Measurements from ENCODE around the gene ANKRD40CL. TPM values are rescaled to one million over a fixed set of nuclear protein-coding genes. Genes with fewer than 3 reads are reported as not detected.
"Not testable (repeated sequence)": the region's sequence is repeated elsewhere in the genome, so short reads cannot be mapped to it uniquely, and the experiment has no call there.

Gene ANKRD40CL
- polyA plus RNA-seq, 1 donor (not counting 4 experiments of a cell fraction or from before 2014, with no cell fraction given) = not detected

GRCh38 chr17:50728112-50728429 is 39.2 kb downstream of the ANKRD40CL start:
- DNase-seq (ENCODE audit: low read depth, low spot score) = no peak
- Histone ChIP-seq H3K79me2 (ENCODE audit: control insufficient read depth, insufficient read depth, low read length) (peaks cover 99% of the 10 kb centered on the region), H3K4me2 (ENCODE audit: control insufficient read depth, extremely low read depth, insufficient read depth, low read depth, low read length) (no peak overlapping the region), H3K27ac (ENCODE audit: control insufficient read depth, insufficient read depth, low read length) (no peak overlapping the region), H3K9me3 (ENCODE audit: control insufficient read depth, low read depth, low read length) (no peaks in the 10 kb centered on the region), H4K20me1 (ENCODE audit: control insufficient read depth, extremely low read depth, insufficient read depth, low read length) (peaks cover 48% of the 10 kb centered on the region), H2AFZ (ENCODE audit: control insufficient read depth, low read length) (no peak overlapping the region), H3K4me1 (ENCODE audit: control insufficient read depth, extremely low read depth, insufficient read depth, low read length) (peaks cover 8% of the 10 kb centered on the region), H3K4me3 (ENCODE audit: control insufficient read depth in 2 of 3, extremely low read depth in 1 of 3, insufficient read depth in 2 of 3, low read depth in 1 of 3, low read length in 3 of 3) (no peak overlapping the region), H3K36me3 (ENCODE audit: control insufficient read depth in 2 of 2, extremely low read depth in 1 of 2, insufficient read depth in 2 of 2, low read length in 2 of 2) (no peaks in the 10 kb centered on the region), H3K27me3 (ENCODE audit: control insufficient read depth, extremely low read depth, insufficient read depth, low read length) (no peaks in the 10 kb centered on the region), H3K9ac (ENCODE audit: control insufficient read depth, extremely low read depth, insufficient read depth, low read length) (no peak overlapping the region), H3K9me1 (ENCODE audit: control insufficient read depth, extremely low read depth, insufficient read depth, low read length) (no peaks in the 10 kb centered on the region)
- FAIRE-seq = no peak
- no peak for TF ChIP-seq EZH2 (IDR thresholded peaks at IDR 0.05; ENCODE audit: low read length)
- TF ChIP-seq, protein P1, sequence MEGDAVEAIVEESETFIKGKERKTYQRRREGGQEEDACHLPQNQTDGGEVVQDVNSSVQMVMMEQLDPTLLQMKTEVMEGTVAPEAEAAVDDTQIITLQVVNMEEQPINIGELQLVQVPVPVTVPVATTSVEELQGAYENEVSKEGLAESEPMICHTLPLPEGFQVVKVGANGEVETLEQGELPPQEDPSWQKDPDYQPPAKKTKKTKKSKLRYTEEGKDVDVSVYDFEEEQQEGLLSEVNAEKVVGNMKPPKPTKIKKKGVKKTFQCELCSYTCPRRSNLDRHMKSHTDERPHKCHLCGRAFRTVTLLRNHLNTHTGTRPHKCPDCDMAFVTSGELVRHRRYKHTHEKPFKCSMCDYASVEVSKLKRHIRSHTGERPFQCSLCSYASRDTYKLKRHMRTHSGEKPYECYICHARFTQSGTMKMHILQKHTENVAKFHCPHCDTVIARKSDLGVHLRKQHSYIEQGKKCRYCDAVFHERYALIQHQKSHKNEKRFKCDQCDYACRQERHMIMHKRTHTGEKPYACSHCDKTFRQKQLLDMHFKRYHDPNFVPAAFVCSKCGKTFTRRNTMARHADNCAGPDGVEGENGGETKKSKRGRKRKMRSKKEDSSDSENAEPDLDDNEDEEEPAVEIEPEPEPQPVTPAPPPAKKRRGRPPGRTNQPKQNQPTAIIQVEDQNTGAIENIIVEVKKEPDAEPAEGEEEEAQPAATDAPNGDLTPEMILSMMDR (optimal IDR thresholded peaks at IDR 0.05 in 1 of 3, IDR thresholded peaks at IDR 0.05 in 1 of 3, conservative IDR thresholded peaks at IDR 0.05 in 1 of 3; ENCODE audit: extremely low read depth in 1 of 3, insufficient read depth in 2 of 3, low read length in 3 of 3) = no peak
- dilution Hi-C loops (cut with MboI; ENCODE audit: extremely low pct_ligation_motif_present, low sequenced_read_pairs) = no loop called here

GRCh38 chr17:50725769-50726655 is 41.3 kb downstream of the ANKRD40CL start:
- no peaks in the 10 kb centered on the region for H3K9me1 ChIP-seq (ENCODE audit: control insufficient read depth, extremely low read depth, insufficient read depth, low read length)
- H3K27ac ChIP-seq (ENCODE audit: control insufficient read depth, insufficient read depth, low read length) = no peak overlapping the region
- H3K9me3 ChIP-seq (ENCODE audit: control insufficient read depth, low read depth, low read length) = no peaks in the 10 kb centered on the region
- peaks cover 20% of the 10 kb centered on the region for H3K4me1 ChIP-seq (ENCODE audit: control insufficient read depth, extremely low read depth, insufficient read depth, low read length)
- FAIRE-seq (no peak), DNase-seq (ENCODE audit: low read depth, low spot score) (no peak)
- H2AFZ ChIP-seq (ENCODE audit: control insufficient read depth, low read length) = no peak overlapping the region
- no peaks in the 10 kb centered on the region for H3K36me3 ChIP-seq (ENCODE audit: control insufficient read depth in 2 of 2, extremely low read depth in 1 of 2, insufficient read depth in 2 of 2, low read length in 2 of 2)
- TF ChIP-seq, protein P1 (optimal IDR thresholded peaks at IDR 0.05 in 1 of 3, IDR thresholded peaks at IDR 0.05 in 1 of 3, conservative IDR thresholded peaks at IDR 0.05 in 1 of 3; ENCODE audit: extremely low read depth in 1 of 3, insufficient read depth in 2 of 3, low read length in 3 of 3) = no peak
- H3K9ac ChIP-seq (ENCODE audit: control insufficient read depth, extremely low read depth, insufficient read depth, low read length) = no peak overlapping the region
- peaks cover 99% of the 10 kb centered on the region for H3K79me2 ChIP-seq (ENCODE audit: control insufficient read depth, insufficient read depth, low read length)
- dilution Hi-C loops (cut with MboI; ENCODE audit: extremely low pct_ligation_motif_present, low sequenced_read_pairs) = no loop called here
- H3K27me3 ChIP-seq (ENCODE audit: control insufficient read depth, extremely low read depth, insufficient read depth, low read length) = no peaks in the 10 kb centered on the region
- H3K4me3 ChIP-seq (ENCODE audit: control insufficient read depth in 2 of 3, extremely low read depth in 1 of 3, insufficient read depth in 2 of 3, low read depth in 1 of 3, low read length in 3 of 3) = no peak overlapping the region
- H4K20me1 ChIP-seq (ENCODE audit: control insufficient read depth, extremely low read depth, insufficient read depth, low read length) = peaks cover 53% of the 10 kb centered on the region
- H3K4me2 ChIP-seq (ENCODE audit: control insufficient read depth, extremely low read depth, insufficient read depth, low read depth, low read length) = no peak overlapping the region

GRCh38 chr17:50724622-50725021 is 42.7 kb downstream of the ANKRD40CL start:
- H3K9me3 ChIP-seq (ENCODE audit: control insufficient read depth, low read depth, low read length); H2AFZ ChIP-seq (ENCODE audit: control insufficient read depth, low read length); H3K9ac ChIP-seq (ENCODE audit: control insufficient read depth, extremely low read depth, insufficient read depth, low read length); H3K4me3 ChIP-seq (ENCODE audit: control insufficient read depth in 2 of 3, extremely low read depth in 1 of 3, insufficient read depth in 2 of 3, low read depth in 1 of 3, low read length in 3 of 3); H3K36me3 ChIP-seq (ENCODE audit: control insufficient read depth in 2 of 2, extremely low read depth in 1 of 2, insufficient read depth in 2 of 2, low read length in 2 of 2); dilution Hi-C loops (cut with MboI; ENCODE audit: extremely low pct_ligation_motif_present, low sequenced_read_pairs); H3K9me1 ChIP-seq (ENCODE audit: control insufficient read depth, extremely low read depth, insufficient read depth, low read length); H3K27ac ChIP-seq (ENCODE audit: control insufficient read depth, insufficient read depth, low read length); FAIRE-seq; DNase-seq (ENCODE audit: low read depth, low spot score); H3K27me3 ChIP-seq (ENCODE audit: control insufficient read depth, extremely low read depth, insufficient read depth, low read length); H3K4me2 ChIP-seq (ENCODE audit: control insufficient read depth, extremely low read depth, insufficient read depth, low read depth, low read length): not testable (repeated sequence)
- H4K20me1 ChIP-seq (ENCODE audit: control insufficient read depth, extremely low read depth, insufficient read depth, low read length) = peaks cover 50% of the 10 kb centered on the region
- peaks cover 20% of the 10 kb centered on the region for H3K4me1 ChIP-seq (ENCODE audit: control insufficient read depth, extremely low read depth, insufficient read depth, low read length)
- peaks cover 100% of the 10 kb centered on the region for H3K79me2 ChIP-seq (ENCODE audit: control insufficient read depth, insufficient read depth, low read length)
